HL-60 (cell line): ENCODE data around the gene DIP2B.

Experiments used
- DNase-seq, 2 experiments: peaks; one replicate each; pipeline ENCODE4 v3.0.0-alpha.2; 2010 to 2020; ENCODE audit warnings: low read depth in 1 of 2, low spot score in 1 of 2
- H3K27ac ChIP-seq: fragments of 250-450 bp; sonication (Bioruptor Pico); replicated peaks from 2 replicates; pipeline ENCODE4 v1.5.1; 2020; ENCODE audit warnings: mild to moderate bottlenecking, moderate library complexity
- H3K27me3 ChIP-seq: fragments of 250-450 bp; sonication (Bioruptor Pico); 2 replicates; pipeline ENCODE4 v1.5.1; 2021; ENCODE audit warnings: mild to moderate bottlenecking, moderate library complexity; ENCODE audit not compliant: insufficient read depth, poor library complexity, severe bottlenecking
- H3K4me3 ChIP-seq: replicated peaks from 2 replicates; pipeline ENCODE4 v1.5.1; 2011; ENCODE audit warnings: mild to moderate bottlenecking, control low read depth, low read length; ENCODE audit not compliant: insufficient read depth
- CTCF ChIP-seq: IDR thresholded peaks from one replicate; pipeline ENCODE4 v1.5.1; 2011; ENCODE audit warnings: low read length, control low read depth, inconsistent platforms; ENCODE audit not compliant: insufficient read depth
- GABPA ChIP-seq: IDR thresholded peaks from 2 replicates; pipeline ENCODE4 v1.6.1; 2012; ENCODE audit warnings: low read depth
- POLR2AphosphoS5 ChIP-seq: IDR thresholded peaks from 2 replicates; pipeline ENCODE4 v1.6.1; 2012; ENCODE audit warnings: low read depth
- REST ChIP-seq: IDR thresholded peaks from 2 replicates; pipeline ENCODE4 v1.6.1; 2012; ENCODE audit warnings: low read depth; ENCODE audit not compliant: insufficient replicate concordance
- SPI1 ChIP-seq: IDR thresholded peaks from 2 replicates; pipeline ENCODE4 v1.6.1; 2012; ENCODE audit warnings: low read depth, mild to moderate bottlenecking, borderline replicate concordance

Gene DIP2B

GRCh38 chr12:50785406-50786001, 280.7 kb downstream of the DIP2B start:
- no peak for DNase-seq
- no peaks in the 10 kb centered on the region for H3K27me3 ChIP-seq
- TF ChIP-seq REST (no peak), CTCF (no peak), SPI1 (no peak), POLR2AphosphoS5 (no peak), GABPA (no peak)
- H3K4me3 ChIP-seq = no peak overlapping the region
- H3K27ac ChIP-seq = no peak overlapping the region

DNA sequence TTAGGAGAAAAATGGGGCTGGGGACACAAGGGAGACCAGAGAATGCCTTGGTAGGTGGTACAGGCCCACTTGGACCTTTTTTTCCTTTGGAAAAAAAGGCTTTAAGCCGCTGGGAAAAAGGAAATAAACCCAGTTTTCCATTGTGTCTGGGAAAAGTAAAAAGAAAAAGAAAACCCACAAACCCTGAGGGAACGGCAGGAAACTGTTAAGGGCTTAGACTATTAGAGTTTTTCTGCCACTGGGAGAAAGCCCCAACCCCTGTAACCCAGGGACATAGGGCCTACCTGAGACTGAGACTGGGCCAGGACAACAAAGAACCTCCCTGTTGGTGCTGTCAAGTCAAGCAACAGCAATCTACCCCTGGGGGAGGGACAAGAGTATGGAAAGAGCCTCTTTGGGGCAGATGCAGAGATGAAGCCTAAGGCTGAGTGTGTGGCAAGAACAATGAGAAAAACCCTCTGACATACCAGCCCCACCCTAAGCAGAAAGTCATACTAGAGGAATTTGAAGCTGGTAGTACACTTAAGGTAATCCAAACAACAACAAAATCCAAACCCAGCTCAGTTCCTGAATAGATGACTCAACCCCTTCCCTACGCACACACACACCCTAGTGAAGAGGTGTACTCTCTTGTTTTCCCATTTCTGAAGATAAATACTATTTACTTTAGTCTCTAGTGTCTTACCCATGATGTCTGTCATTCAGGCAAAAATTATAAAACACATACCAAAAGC, 281.9 kb downstream of the DIP2B start:
- H3K4me3 ChIP-seq = no peak overlapping the region
- no peaks in the 10 kb centered on the region for H3K27me3 ChIP-seq
- DNase-seq = no peak
- TF ChIP-seq REST (no peak), GABPA (no peak), SPI1 (no peak), CTCF (no peak), POLR2AphosphoS5 (no peak)
- no peak overlapping the region for H3K27ac ChIP-seq

DNA sequence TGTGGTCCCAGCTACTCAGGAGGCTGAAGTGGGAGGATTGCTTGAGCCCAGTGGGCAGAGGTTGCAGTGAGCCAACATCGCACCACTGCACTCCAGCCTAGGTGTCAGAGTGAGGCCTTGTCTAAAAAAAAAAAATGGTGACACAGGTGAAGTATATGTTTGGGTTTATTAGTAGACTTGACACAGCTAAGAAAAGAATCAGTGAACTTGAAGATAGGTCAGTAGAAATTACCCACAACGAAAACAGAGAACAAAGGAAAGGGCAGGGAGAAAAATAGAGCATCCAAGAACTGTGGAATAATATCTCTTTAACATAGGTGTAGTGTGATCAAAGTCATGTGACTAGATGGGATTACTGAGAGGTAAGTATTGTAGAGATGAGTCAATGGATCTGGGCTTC, 282.8 kb downstream of the DIP2B start:
- no peak overlapping the region for H3K27ac ChIP-seq
- no peak for DNase-seq
- TF ChIP-seq REST = no peak
- H3K4me3 ChIP-seq = no peak overlapping the region
- no peaks in the 10 kb centered on the region for H3K27me3 ChIP-seq
